ENCODE measurements around the gene ATRN.

ATRN gene

GRCh38 chr20:3679749-3680700, 209.2 kb downstream of the ATRN start:
- no peak for DNase-seq

- no peak for DNase-seq
Observed at GRCh38 chr20:3680701-3681351, 210.0 kb downstream of the ATRN start.

GRCh38 chr20:3681352-3681930, 210.6 kb downstream of the ATRN start:
- DNase-seq: no peak

- no peak for DNase-seq
Observed at GRCh38 chr20:3681931-3682781, 211.3 kb downstream of the ATRN start, which contains the start of gene ADAM33. TSS of gene ADAM33 (minus strand) at chr20:3682010. CDS start at chr20:3682004, 6 bp downstream.

GRCh38 chr20:3685341-3685740, 214.5 kb downstream of the ATRN start:
- DNase-seq: no peak

- no peak for DNase-seq
Observed at GRCh38 chr20:3686421-3686820, 215.6 kb downstream of the ATRN start.

GRCh38 chr20:3686867-3687321, 216.1 kb downstream of the ATRN start:
- no peak for DNase-seq

- DNase-seq: no peak
Observed at GRCh38 chr20:3687655-3688054, 216.8 kb downstream of the ATRN start.

- DNase-seq: no peak
Observed at GRCh38 chr20:3689978-3690377, 219.2 kb downstream of the ATRN start.

- no peak for DNase-seq
Observed at GRCh38 chr20:3690413-3690812, 219.6 kb downstream of the ATRN start.

GRCh38 chr20:3691306-3691705, 220.5 kb downstream of the ATRN start:
- DNase-seq: no peak

GRCh38 chr20:3691897-3692296, 221.1 kb downstream of the ATRN start:
- DNase-seq: no peak

GRCh38 chr20:3692706-3693294, 222.0 kb downstream of the ATRN start:
- DNase-seq: no peak

GRCh38 chr20:3693376-3693775, 222.6 kb downstream of the ATRN start:
- no peak for DNase-seq

GRCh38 chr20:3694864-3695263, 224.0 kb downstream of the ATRN start:
- DNase-seq: no peak

GRCh38 chr20:3696200-3696599, 225.4 kb downstream of the ATRN start:
- no peak for DNase-seq

GRCh38 chr20:3696745-3697587, 226.1 kb downstream of the ATRN start:
- DNase-seq: no peak

GRCh38 chr20:3697588-3698305, 226.9 kb downstream of the ATRN start:
- no peak for DNase-seq

- DNase-seq: no peak
Observed at GRCh38 chr20:3698591-3699001, 227.8 kb downstream of the ATRN start.

- no peak for DNase-seq
Observed at GRCh38 chr20:3699037-3699436, 228.2 kb downstream of the ATRN start.
